ENCODE measurements around the gene PIEZO1.

The PIEZO1 gene

GRCh38 chr16:88736088-88736487, 48.9 kb downstream of the PIEZO1 start:
- WGBS, result 95% methylated on average over 21 of the region's 21 CpGs
- Histone ChIP-seq H3K27me3 (ENCODE audit: insufficient read depth, low read length) (no peaks in the 10 kb centered on the region), H3K27ac (ENCODE audit: low read depth, low read length) (no peak overlapping the region), H3K36me3 (ENCODE audit: insufficient read depth, low read length) (peaks cover 14% of the 10 kb centered on the region; the same call in 1 of the 2 replicates), H3K9ac (ENCODE audit: low read depth, low read length) (no peak overlapping the region), H3K4me3 (ENCODE audit: low read length) (no peak overlapping the region), H3K4me1 (ENCODE audit: insufficient read depth, low read length) (no peaks in the 10 kb centered on the region), H3K9me3 (ENCODE audit: insufficient read depth, low read depth, low read length) (no peaks in the 10 kb centered on the region)

- 93% methylated on average over 10 of the region's 10 CpGs for WGBS
- Histone ChIP-seq H3K4me1 (ENCODE audit: insufficient read depth, low read length) (no peaks in the 10 kb centered on the region), H3K36me3 (ENCODE audit: insufficient read depth, low read length) (peaks cover 9% of the 10 kb centered on the region; the same call in 1 of the 2 replicates), H3K27ac (ENCODE audit: low read depth, low read length) (no peak overlapping the region), H3K27me3 (ENCODE audit: insufficient read depth, low read length) (no peaks in the 10 kb centered on the region), H3K9ac (ENCODE audit: low read depth, low read length) (no peak overlapping the region), H3K9me3 (ENCODE audit: insufficient read depth, low read depth, low read length) (no peaks in the 10 kb centered on the region), H3K4me3 (ENCODE audit: low read length) (no peak overlapping the region)
These were observed 49.4 kb downstream of the PIEZO1 start for GRCh38 chr16:88735616-88736015.

- WGBS, result 95% methylated on average over 16 of the region's 16 CpGs
- H3K27me3 ChIP-seq (ENCODE audit: insufficient read depth, low read length), result no peaks in the 10 kb centered on the region
- H3K9ac ChIP-seq (ENCODE audit: low read depth, low read length), result no peak overlapping the region
- H3K4me1 ChIP-seq (ENCODE audit: insufficient read depth, low read length), result no peaks in the 10 kb centered on the region
- no peaks in the 10 kb centered on the region for H3K9me3 ChIP-seq (ENCODE audit: insufficient read depth, low read depth, low read length)
- no peak overlapping the region for H3K4me3 ChIP-seq (ENCODE audit: low read length)
- peaks cover 9% of the 10 kb centered on the region; the same call in 1 of the 2 replicates for H3K36me3 ChIP-seq (ENCODE audit: insufficient read depth, low read length)
- no peak overlapping the region for H3K27ac ChIP-seq (ENCODE audit: low read depth, low read length)
These were observed 49.9 kb downstream of the PIEZO1 start for GRCh38 chr16:88735121-88735520.

GRCh38 chr16:88734361-88734728, 50.7 kb downstream of the PIEZO1 start:
- Histone ChIP-seq H3K27ac (ENCODE audit: low read depth, low read length) (no peak overlapping the region), H3K4me1 (ENCODE audit: insufficient read depth, low read length) (no peaks in the 10 kb centered on the region), H3K27me3 (ENCODE audit: insufficient read depth, low read length) (no peaks in the 10 kb centered on the region), H3K9me3 (ENCODE audit: insufficient read depth, low read depth, low read length) (no peaks in the 10 kb centered on the region), H3K4me3 (ENCODE audit: low read length) (no peak overlapping the region), H3K9ac (ENCODE audit: low read depth, low read length) (no peak overlapping the region), H3K36me3 (ENCODE audit: insufficient read depth, low read length) (peaks cover 9% of the 10 kb centered on the region; the same call in 1 of the 2 replicates)
- WGBS, result 93% methylated on average over 23 of the region's 23 CpGs

GRCh38 chr16:88733630-88734360, 51.2 kb downstream of the PIEZO1 start:
- Histone ChIP-seq H3K27ac (ENCODE audit: low read depth, low read length) (no peak overlapping the region), H3K4me3 (ENCODE audit: low read length) (no peak overlapping the region), H3K9ac (ENCODE audit: low read depth, low read length) (no peak overlapping the region), H3K9me3 (ENCODE audit: insufficient read depth, low read depth, low read length) (no peaks in the 10 kb centered on the region), H3K27me3 (ENCODE audit: insufficient read depth, low read length) (no peaks in the 10 kb centered on the region), H3K4me1 (ENCODE audit: insufficient read depth, low read length) (no peaks in the 10 kb centered on the region), H3K36me3 (ENCODE audit: insufficient read depth, low read length) (peaks cover 9% of the 10 kb centered on the region; the same call in 1 of the 2 replicates)
- WGBS, result 92% methylated on average over 27 of the region's 27 CpGs

GRCh38 chr16:88732961-88733294, 52.1 kb downstream of the PIEZO1 start:
- Histone ChIP-seq H3K27ac (ENCODE audit: low read depth, low read length) (no peak overlapping the region), H3K9ac (ENCODE audit: low read depth, low read length) (no peak overlapping the region), H3K9me3 (ENCODE audit: insufficient read depth, low read depth, low read length) (no peaks in the 10 kb centered on the region), H3K27me3 (ENCODE audit: insufficient read depth, low read length) (no peaks in the 10 kb centered on the region), H3K4me1 (ENCODE audit: insufficient read depth, low read length) (no peaks in the 10 kb centered on the region), H3K36me3 (ENCODE audit: insufficient read depth, low read length) (peaks cover 9% of the 10 kb centered on the region; the same call in 1 of the 2 replicates), H3K4me3 (ENCODE audit: low read length) (no peak overlapping the region)
- 87% methylated on average over 13 of the region's 13 CpGs for WGBS

GRCh38 chr16:88732172-88732960, 52.7 kb downstream of the PIEZO1 start:
- Histone ChIP-seq H3K36me3 (ENCODE audit: insufficient read depth, low read length) (peaks cover 9% of the 10 kb centered on the region; the same call in 1 of the 2 replicates), H3K9ac (ENCODE audit: low read depth, low read length) (no peak overlapping the region), H3K4me3 (ENCODE audit: low read length) (no peak overlapping the region), H3K27ac (ENCODE audit: low read depth, low read length) (no peak overlapping the region), H3K4me1 (ENCODE audit: insufficient read depth, low read length) (no peaks in the 10 kb centered on the region), H3K9me3 (ENCODE audit: insufficient read depth, low read depth, low read length) (no peaks in the 10 kb centered on the region), H3K27me3 (ENCODE audit: insufficient read depth, low read length) (no peaks in the 10 kb centered on the region)
- 88% methylated on average over 30 of the region's 30 CpGs for WGBS

- no peaks in the 10 kb centered on the region for H3K27me3 ChIP-seq (ENCODE audit: insufficient read depth, low read length)
- 82% methylated on average over 15 of the region's 15 CpGs for WGBS
- no peaks in the 10 kb centered on the region for H3K9me3 ChIP-seq (ENCODE audit: insufficient read depth, low read depth, low read length)
- H3K4me1 ChIP-seq (ENCODE audit: insufficient read depth, low read length), result no peaks in the 10 kb centered on the region
- H3K4me3 ChIP-seq (ENCODE audit: low read length), result no peak overlapping the region
- no peak overlapping the region for H3K27ac ChIP-seq (ENCODE audit: low read depth, low read length)
- no peak overlapping the region for H3K9ac ChIP-seq (ENCODE audit: low read depth, low read length)
- peaks cover 13% of the 10 kb centered on the region; the same call in 1 of the 2 replicates for H3K36me3 ChIP-seq (ENCODE audit: insufficient read depth, low read length)
These were observed 53.3 kb downstream of the PIEZO1 start for GRCh38 chr16:88731699-88732098.

GRCh38 chr16:88730632-88731607, 54.1 kb downstream of the PIEZO1 start:
- Histone ChIP-seq H3K9me3 (ENCODE audit: insufficient read depth, low read depth, low read length) (no peaks in the 10 kb centered on the region), H3K4me1 (ENCODE audit: insufficient read depth, low read length) (no peaks in the 10 kb centered on the region), H3K9ac (ENCODE audit: low read depth, low read length) (no peak overlapping the region), H3K27ac (ENCODE audit: low read depth, low read length) (no peak overlapping the region), H3K27me3 (ENCODE audit: insufficient read depth, low read length) (no peaks in the 10 kb centered on the region), H3K4me3 (ENCODE audit: low read length) (no peak overlapping the region), H3K36me3 (ENCODE audit: insufficient read depth, low read length) (peaks cover 13% of the 10 kb centered on the region; the same call in 1 of the 2 replicates)
- WGBS, result 91% methylated on average over 34 of the region's 34 CpGs

GRCh38 chr16:88727871-88728270, 57.1 kb downstream of the PIEZO1 start:
- no peaks in the 10 kb centered on the region for H3K27me3 ChIP-seq (ENCODE audit: insufficient read depth, low read length)
- H3K36me3 ChIP-seq (ENCODE audit: insufficient read depth, low read length), result peaks cover 16% of the 10 kb centered on the region
- H3K9ac ChIP-seq (ENCODE audit: low read depth, low read length), result no peak overlapping the region
- H3K27ac ChIP-seq (ENCODE audit: low read depth, low read length), result no peak overlapping the region
- H3K4me3 ChIP-seq (ENCODE audit: low read length), result no peak overlapping the region
- H3K4me1 ChIP-seq (ENCODE audit: insufficient read depth, low read length), result no peaks in the 10 kb centered on the region
- no peaks in the 10 kb centered on the region for H3K9me3 ChIP-seq (ENCODE audit: insufficient read depth, low read depth, low read length)
- WGBS, result 72% methylated on average over 20 of the region's 20 CpGs

Data from HUES64 (cell line).